HepG2 (cell line): ENCODE results near the gene MYCBPAP. TPM values are rescaled to one million over a fixed set of nuclear protein-coding genes. Genes with fewer than 3 reads are reported as not detected.
A peak's percentile ranks its signal among the peaks of the same experiment; 100 is the strongest.

Source experiments
- CEBPZ ChIP-seq: IDR thresholded peaks from 2 replicates; pipeline ENCODE4 v1.6.1; 2012; ENCODE audit warnings: low read length, improper control_type of control experiment
- HNF1A ChIP-seq, 2 experiments: sonication (generic) in 1 of 2; formaldehyde crosslinking in 1 of 2; IDR thresholded peaks; 2 replicates each; pipeline versions ENCODE4 v1.4.0 to v1.6.1; 2016 to 2020; ENCODE audit warnings: borderline replicate concordance in 1 of 2, low read depth in 1 of 2, mild to moderate bottlenecking in 1 of 2, missing genetic modification reagents in 1 of 2
- LCORL ChIP-seq, 2 experiments: fragments of 450-650 bp in 1 of 2; sonication (generic) in 1 of 2; formaldehyde crosslinking in 1 of 2; IDR thresholded peaks; 2 replicates each; pipeline versions ENCODE4 v1.5.0 to v1.6.1; 2017 to 2020; ENCODE audit warnings: antibody characterized with exemption in 1 of 2, missing genetic modification reagents in 1 of 2
- NFE2L1 ChIP-seq: sonication (generic); formaldehyde crosslinking; IDR thresholded peaks from 2 replicates; pipeline ENCODE4 v1.4.0; 2020; ENCODE audit warnings: missing genetic modification reagents, mild to moderate bottlenecking, borderline replicate concordance
- PATZ1 ChIP-seq: sonication (generic); formaldehyde crosslinking; IDR thresholded peaks from 2 replicates; pipeline ENCODE4 v1.4.0; 2020; ENCODE audit warnings: missing genetic modification reagents
- PRPF4 ChIP-seq: fragments of 200-400 bp; formaldehyde crosslinking; IDR thresholded peaks from 2 replicates; pipeline ENCODE4 v1.6.1; 2016; ENCODE audit warnings: low read length, low read depth; ENCODE audit not compliant: poor library complexity, severe bottlenecking
- U2AF1 ChIP-seq: fragments of 200-400 bp; formaldehyde crosslinking; optimal IDR thresholded peaks from 2 replicates; pipeline ENCODE3; 2017; ENCODE audit warnings: mild to moderate bottlenecking, low read depth, low read length
- ZBTB39 ChIP-seq: sonication (generic); formaldehyde crosslinking; IDR thresholded peaks from 2 replicates; pipeline ENCODE4 v1.5.0; 2020; ENCODE audit warnings: missing genetic modification reagents
- ZNF687 ChIP-seq: sonication (generic); formaldehyde crosslinking; IDR thresholded peaks from 2 replicates; pipeline ENCODE4 v1.5.1; 2020; ENCODE audit warnings: mild to moderate bottlenecking, missing genetic modification reagents, moderate library complexity
- polyA plus RNA-seq, 8 experiments: library from polyadenylated mRNA; depleted of rRNA in 3 of 8; stranded (reverse) in 7 of 8; unstranded in 1 of 8; fragments of >200 nt; fragmentation: Illumina TruSeq in 4 of 8; extraction: Trizol in 4 of 8; gene quantifications; 2 replicates each; pipeline versions ENCODE4 v1.2.1 to v1.2.3, GENCODE V29; 2011 to 2016; ENCODE audit warnings: low read depth in 4 of 8, missing spikeins in 1 of 8, mixed read lengths in 1 of 8; ENCODE audit not compliant: insufficient read depth in 1 of 8
- total RNA-seq, 5 experiments: library from RNA; depleted of rRNA; stranded (reverse); fragments of >200 nt; fragmentation: Illumina TruSeq; extraction: Trizol; gene quantifications; 2 replicates each; pipeline ENCODE4 v1.2.3, GENCODE V29; 2016; ENCODE audit warnings: low read depth in 1 of 5

The MYCBPAP gene
- total and polyA plus RNA-seq, 2 of the 13 experiments (the other 11 are each of a cell fraction or from before 2014, with no cell fraction given), result 0.22 to 0.24 TPM

- TF ChIP-seq HNF1A (IDR thresholded peaks at IDR 0.05; ENCODE audit: low read depth), result no peak
- TF ChIP-seq HNF1A (CRISPR knock-in tag; IDR thresholded peaks at IDR 0.05; ENCODE audit: borderline replicate concordance), result no peak
- peak; percentile 33; the same call in 1 of the 2 replicates for TF ChIP-seq ZNF687 (CRISPR knock-in tag)
- no peak for TF ChIP-seq CEBPZ
- no peak for TF ChIP-seq PRPF4
- 0 out of 2 replicates have a peak, but pooled peaks have one; percentile 42 for TF ChIP-seq ZBTB39 (CRISPR knock-in tag)
- TF ChIP-seq U2AF1, result no peak
- TF ChIP-seq PATZ1 (CRISPR knock-in tag), result peak; percentile 33
- TF ChIP-seq LCORL (IDR thresholded peaks at IDR 0.05), result no peak
- TF ChIP-seq LCORL (CRISPR knock-in tag; IDR thresholded peaks at IDR 0.05), result 0 out of 2 replicates have a peak, but pooled peaks have one; percentile 29
- no peak for TF ChIP-seq NFE2L1 (CRISPR knock-in tag)
Measured at GRCh38 chr17:50532452-50533024, 24.3 kb downstream of the MYCBPAP start, which contains the start of gene EPN3 (continued).
